ENCODE data around the gene DNAJB9.

GRCh38 chr7:108533712-108534111 lies 36.0 kb upstream of the DNAJB9 start:
- TF ChIP-seq CTCF (conservative IDR thresholded peaks at IDR 0.05; ENCODE audit: low read depth, low read length), result no peak
- no peak for TF ChIP-seq EZH2 (IDR thresholded peaks at IDR 0.05; ENCODE audit: borderline replicate concordance, low read depth, low read length, poor library complexity, severe bottlenecking)

Measured in A673 (cell line).